ENCODE data around the gene SUPT3H.

SUPT3H gene

GRCh38 chr6:44956396-44956795, 421.3 kb downstream of the SUPT3H start:
- no peak overlapping the region for H3K4me3 ChIP-seq (ENCODE audit: low read length)
- no peaks in the 10 kb centered on the region for H3K36me3 ChIP-seq (ENCODE audit: control insufficient read depth, low read depth, low read length)
- H3K4me1 ChIP-seq (ENCODE audit: control insufficient read depth, low read depth, low read length), result no peaks in the 10 kb centered on the region
- no peaks in the 10 kb centered on the region for H3K27me3 ChIP-seq (ENCODE audit: control insufficient read depth, insufficient read depth, low read length)
- no peak overlapping the region for H3K27ac ChIP-seq (ENCODE audit: low read length)
- no peak overlapping the region for H3K9ac ChIP-seq (ENCODE audit: low read length)
- no peaks in the 10 kb centered on the region for H3K9me3 ChIP-seq (ENCODE audit: control insufficient read depth, low read depth, low read length)

GRCh38 chr6:44955145-44955544, 422.6 kb downstream of the SUPT3H start:
- Histone ChIP-seq H3K9ac (ENCODE audit: low read length) (no peak overlapping the region), H3K27ac (ENCODE audit: low read length) (no peak overlapping the region), H3K36me3 (ENCODE audit: control insufficient read depth, low read depth, low read length) (no peaks in the 10 kb centered on the region), H3K4me3 (ENCODE audit: low read length) (no peak overlapping the region), H3K9me3 (ENCODE audit: control insufficient read depth, low read depth, low read length) (peaks cover under 1% of the 10 kb centered on the region), H3K27me3 (ENCODE audit: control insufficient read depth, insufficient read depth, low read length) (no peaks in the 10 kb centered on the region), H3K4me1 (ENCODE audit: control insufficient read depth, low read depth, low read length) (no peaks in the 10 kb centered on the region)

DNA sequence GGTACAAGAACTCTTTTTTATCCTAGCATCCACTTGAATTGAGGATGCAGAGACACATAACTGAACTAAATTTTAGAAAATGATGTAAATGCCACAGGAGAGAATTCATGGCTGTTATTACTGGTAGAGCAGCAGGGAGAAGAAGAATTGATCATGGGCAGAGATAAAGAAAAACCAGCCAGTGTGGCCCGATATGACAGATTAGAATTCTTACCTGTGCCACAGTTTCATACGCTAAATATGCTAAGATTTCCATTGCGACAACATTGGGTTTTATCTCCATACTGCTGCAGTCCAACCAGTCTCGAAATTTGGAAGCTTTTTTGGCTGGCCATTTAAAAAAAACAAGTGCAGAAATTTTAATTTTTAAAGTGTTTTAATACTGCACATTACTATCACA, 423.5 kb downstream of the SUPT3H start:
- H3K27me3 ChIP-seq (ENCODE audit: control insufficient read depth, insufficient read depth, low read length), result no peaks in the 10 kb centered on the region
- H3K9me3 ChIP-seq (ENCODE audit: control insufficient read depth, low read depth, low read length), result peaks cover 9% of the 10 kb centered on the region
- no peak overlapping the region for H3K27ac ChIP-seq (ENCODE audit: low read length)
- H3K4me3 ChIP-seq (ENCODE audit: low read length), result no peak overlapping the region
- no peaks in the 10 kb centered on the region for H3K4me1 ChIP-seq (ENCODE audit: control insufficient read depth, low read depth, low read length)
- peaks cover 3% of the 10 kb centered on the region for H3K36me3 ChIP-seq (ENCODE audit: control insufficient read depth, low read depth, low read length)
- no peak overlapping the region for H3K9ac ChIP-seq (ENCODE audit: low read length)

DNA sequence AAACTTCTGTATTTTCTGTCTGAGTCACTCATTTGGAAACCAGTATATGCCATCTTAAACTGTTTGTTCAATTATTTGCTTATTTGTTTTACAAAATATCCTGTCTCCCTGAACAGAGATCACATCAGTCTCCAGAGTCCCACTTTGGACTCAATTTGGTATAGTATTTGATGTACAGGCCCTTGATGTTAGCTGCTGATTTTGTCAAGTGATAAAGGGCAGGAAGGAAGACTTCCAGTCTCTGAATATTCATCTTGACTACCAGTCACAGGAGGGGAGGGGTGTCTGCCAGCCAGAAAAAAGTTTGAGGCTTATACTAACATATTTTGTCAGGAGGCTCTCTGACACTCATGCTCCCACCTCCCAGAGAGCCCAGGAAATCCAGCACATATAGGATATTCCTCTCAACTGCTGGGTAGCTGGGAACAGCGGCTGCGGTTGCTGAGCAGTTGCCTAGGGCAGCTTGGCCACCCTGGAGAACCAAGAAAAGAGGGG, 426.4 kb downstream of the SUPT3H start:
- H3K4me3 ChIP-seq (ENCODE audit: low read length), result no peak overlapping the region
- peaks cover 3% of the 10 kb centered on the region for H3K36me3 ChIP-seq (ENCODE audit: control insufficient read depth, low read depth, low read length)
- no peaks in the 10 kb centered on the region for H3K27me3 ChIP-seq (ENCODE audit: control insufficient read depth, insufficient read depth, low read length)
- H3K9me3 ChIP-seq (ENCODE audit: control insufficient read depth, low read depth, low read length), result peaks cover 9% of the 10 kb centered on the region
- no peak overlapping the region for H3K27ac ChIP-seq (ENCODE audit: low read length)
- H3K4me1 ChIP-seq (ENCODE audit: control insufficient read depth, low read depth, low read length), result no peaks in the 10 kb centered on the region
- H3K9ac ChIP-seq (ENCODE audit: low read length), result no peak overlapping the region

- Histone ChIP-seq H3K4me1 (ENCODE audit: control insufficient read depth, low read depth, low read length) (no peaks in the 10 kb centered on the region), H3K9me3 (ENCODE audit: control insufficient read depth, low read depth, low read length) (peaks cover 9% of the 10 kb centered on the region), H3K27me3 (ENCODE audit: control insufficient read depth, insufficient read depth, low read length) (no peaks in the 10 kb centered on the region), H3K27ac (ENCODE audit: low read length) (no peak overlapping the region), H3K9ac (ENCODE audit: low read length) (no peak overlapping the region), H3K4me3 (ENCODE audit: low read length) (no peak overlapping the region), H3K36me3 (ENCODE audit: control insufficient read depth, low read depth, low read length) (peaks cover 3% of the 10 kb centered on the region)
These were observed 428.0 kb downstream of the SUPT3H start for GRCh38 chr6:44949596-44950201.

DNA sequence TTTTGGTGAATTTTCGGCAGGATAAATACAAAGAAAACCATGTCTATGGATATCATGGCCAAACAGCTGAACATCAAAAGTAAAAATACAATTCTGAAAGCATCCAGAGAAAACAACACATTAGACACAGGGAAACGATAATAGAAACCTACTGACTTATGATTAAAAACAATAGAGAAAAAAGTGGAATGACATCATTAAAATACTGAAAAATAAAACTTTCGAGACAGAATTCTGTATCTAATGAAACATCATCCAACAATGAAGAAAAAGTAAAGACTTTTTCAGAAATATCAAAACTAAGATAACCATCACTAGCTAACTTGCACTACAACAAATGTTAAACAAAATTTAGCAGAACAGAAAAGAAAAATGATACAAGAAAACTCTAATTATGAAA, 434.2 kb downstream of the SUPT3H start:
- Histone ChIP-seq H3K4me1 (ENCODE audit: control insufficient read depth, low read depth, low read length) (no peaks in the 10 kb centered on the region), H3K4me3 (ENCODE audit: low read length) (no peak overlapping the region), H3K9ac (ENCODE audit: low read length) (no peak overlapping the region), H3K9me3 (ENCODE audit: control insufficient read depth, low read depth, low read length) (no peaks in the 10 kb centered on the region), H3K27ac (ENCODE audit: low read length) (no peak overlapping the region), H3K27me3 (ENCODE audit: control insufficient read depth, insufficient read depth, low read length) (no peaks in the 10 kb centered on the region), H3K36me3 (ENCODE audit: control insufficient read depth, low read depth, low read length) (no peaks in the 10 kb centered on the region)

DNA sequence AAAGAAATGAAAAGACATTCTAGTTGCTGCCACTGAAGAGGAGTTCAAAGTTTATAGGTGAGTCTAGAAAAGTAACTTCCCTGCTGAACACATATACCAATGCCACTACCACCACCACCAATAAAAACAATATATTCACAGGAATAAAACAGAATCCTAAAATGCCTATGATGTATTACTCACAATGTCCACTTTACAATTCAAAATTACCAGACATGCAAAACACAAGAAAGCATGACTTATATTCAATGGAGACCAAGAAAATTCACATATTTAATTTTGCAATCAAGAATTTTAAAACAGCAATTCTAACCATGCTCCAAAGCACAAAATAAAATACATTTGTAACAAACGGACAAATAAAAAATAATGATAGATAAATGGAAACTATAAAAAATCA, 434.9 kb downstream of the SUPT3H start:
- no peaks in the 10 kb centered on the region for H3K4me1 ChIP-seq (ENCODE audit: control insufficient read depth, low read depth, low read length)

DNA sequence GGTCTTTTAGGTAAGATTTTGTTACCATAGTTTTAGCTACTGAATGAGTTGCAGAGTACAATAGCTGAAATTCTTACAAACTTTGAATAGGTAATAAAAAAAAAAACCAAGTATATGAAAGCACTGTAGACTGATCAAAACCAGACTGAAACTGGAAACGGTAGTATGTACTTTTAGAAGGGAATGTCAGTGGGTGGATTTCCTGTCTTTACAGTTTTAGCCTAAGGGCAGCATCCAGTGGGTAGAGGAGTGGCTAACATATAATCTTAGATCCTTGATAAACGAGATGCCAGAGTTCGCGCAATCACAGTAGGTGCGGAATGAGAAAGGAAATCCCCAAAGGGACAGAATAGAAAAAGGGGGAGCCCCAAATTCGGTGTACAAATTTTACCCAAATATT, 435.5 kb downstream of the SUPT3H start:
- Histone ChIP-seq H3K4me1 (ENCODE audit: control insufficient read depth, low read depth, low read length) (no peaks in the 10 kb centered on the region), H3K9ac (ENCODE audit: low read length) (no peak overlapping the region), H3K27ac (ENCODE audit: low read length) (no peak overlapping the region), H3K4me3 (ENCODE audit: low read length) (no peak overlapping the region), H3K27me3 (ENCODE audit: control insufficient read depth, insufficient read depth, low read length) (no peaks in the 10 kb centered on the region), H3K36me3 (ENCODE audit: control insufficient read depth, low read depth, low read length) (no peaks in the 10 kb centered on the region), H3K9me3 (ENCODE audit: control insufficient read depth, low read depth, low read length) (no peaks in the 10 kb centered on the region)

More for the DNA sequence above, 434.9 kb downstream of the SUPT3H start:
- Histone ChIP-seq H3K9me3 (ENCODE audit: control insufficient read depth, low read depth, low read length) (no peaks in the 10 kb centered on the region), H3K9ac (ENCODE audit: low read length) (no peak overlapping the region), H3K4me3 (ENCODE audit: low read length) (no peak overlapping the region), H3K36me3 (ENCODE audit: control insufficient read depth, low read depth, low read length) (no peaks in the 10 kb centered on the region), H3K27ac (ENCODE audit: low read length) (no peak overlapping the region), H3K27me3 (ENCODE audit: control insufficient read depth, insufficient read depth, low read length) (no peaks in the 10 kb centered on the region)

DNA sequence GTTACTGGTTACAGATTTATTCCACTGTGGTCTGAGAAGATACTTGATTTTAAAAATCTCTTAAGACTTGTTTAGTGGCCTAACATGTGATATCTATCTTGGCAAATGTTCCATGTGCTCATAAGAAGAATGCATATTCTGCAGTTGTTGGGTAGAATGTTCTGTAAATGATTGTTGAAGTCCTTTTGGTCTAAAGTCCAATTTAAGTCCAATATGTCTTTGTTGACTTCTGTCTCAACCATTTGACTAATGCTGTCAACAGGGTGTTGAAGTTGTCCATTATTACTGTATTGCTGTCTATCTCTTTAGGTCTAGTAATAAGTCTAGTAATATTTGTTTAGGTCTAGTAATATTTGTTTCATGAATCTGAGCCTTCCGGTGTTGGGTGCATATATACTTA, 437.4 kb downstream of the SUPT3H start:
- H3K27ac ChIP-seq (ENCODE audit: low read length), result no peak overlapping the region
- no peak overlapping the region for H3K4me3 ChIP-seq (ENCODE audit: low read length)
- H3K4me1 ChIP-seq (ENCODE audit: control insufficient read depth, low read depth, low read length), result no peaks in the 10 kb centered on the region
- no peaks in the 10 kb centered on the region for H3K9me3 ChIP-seq (ENCODE audit: control insufficient read depth, low read depth, low read length)
- no peaks in the 10 kb centered on the region for H3K27me3 ChIP-seq (ENCODE audit: control insufficient read depth, insufficient read depth, low read length)
- H3K9ac ChIP-seq (ENCODE audit: low read length), result no peak overlapping the region
- H3K36me3 ChIP-seq (ENCODE audit: control insufficient read depth, low read depth, low read length), result no peaks in the 10 kb centered on the region

DNA sequence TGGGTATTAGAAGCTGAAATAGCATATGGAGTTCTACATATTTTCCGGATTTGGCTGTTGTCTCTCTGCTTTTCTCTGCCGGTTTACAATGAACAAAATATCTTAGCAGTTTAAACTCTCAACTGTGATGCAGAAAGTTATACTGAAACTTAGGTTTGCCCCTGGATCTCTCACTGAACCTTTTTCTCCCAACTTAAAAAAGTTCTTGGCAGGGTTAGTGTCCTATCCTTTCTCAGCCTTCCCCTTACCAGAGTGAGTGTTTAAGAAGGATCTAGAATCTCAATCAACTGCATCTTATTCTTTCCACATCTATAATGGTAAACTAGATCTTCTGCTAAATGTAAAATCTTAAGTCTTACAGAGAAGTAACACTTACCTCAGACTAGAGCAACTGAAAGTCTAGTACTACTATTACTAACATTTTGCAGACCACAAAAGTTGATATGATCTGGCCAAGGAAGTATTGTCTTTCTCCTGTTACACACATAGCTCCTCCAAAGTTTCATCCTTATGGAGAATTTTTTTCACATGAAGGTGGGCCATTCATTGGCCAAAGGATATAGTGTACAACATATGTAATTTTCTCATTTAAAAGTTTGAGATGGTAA, 441.9 kb downstream of the SUPT3H start:
- H3K27ac ChIP-seq (ENCODE audit: low read length), result no peak overlapping the region
- H3K36me3 ChIP-seq (ENCODE audit: control insufficient read depth, low read depth, low read length), result no peaks in the 10 kb centered on the region
- H3K9me3 ChIP-seq (ENCODE audit: control insufficient read depth, low read depth, low read length), result no peaks in the 10 kb centered on the region
- no peak overlapping the region for H3K4me3 ChIP-seq (ENCODE audit: low read length)
- no peaks in the 10 kb centered on the region for H3K4me1 ChIP-seq (ENCODE audit: control insufficient read depth, low read depth, low read length)
- no peak overlapping the region for H3K9ac ChIP-seq (ENCODE audit: low read length)
- H3K27me3 ChIP-seq (ENCODE audit: control insufficient read depth, insufficient read depth, low read length), result no peaks in the 10 kb centered on the region

DNA sequence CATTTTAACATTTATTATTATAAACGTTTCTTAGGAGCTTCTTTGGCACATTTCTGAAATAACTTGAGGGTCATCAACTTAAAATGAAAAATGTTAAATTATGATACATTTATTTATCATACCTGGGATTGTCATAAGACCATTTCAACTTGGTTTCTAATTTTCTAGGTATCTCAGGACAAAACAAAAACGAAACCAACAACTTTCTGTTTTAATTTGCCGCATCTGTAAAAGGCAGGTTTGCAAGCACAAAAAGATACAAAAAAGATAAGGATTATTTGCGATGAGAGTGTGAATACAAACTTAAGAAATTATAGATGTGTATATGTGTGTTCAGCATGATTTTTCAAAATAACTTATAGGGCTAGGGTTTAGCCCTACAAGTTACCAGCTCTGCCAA, 444.6 kb downstream of the SUPT3H start:
- Histone ChIP-seq H3K4me1 (ENCODE audit: control insufficient read depth, low read depth, low read length) (no peaks in the 10 kb centered on the region), H3K9me3 (ENCODE audit: control insufficient read depth, low read depth, low read length) (no peaks in the 10 kb centered on the region), H3K9ac (ENCODE audit: low read length) (no peak overlapping the region), H3K36me3 (ENCODE audit: control insufficient read depth, low read depth, low read length) (no peaks in the 10 kb centered on the region), H3K27ac (ENCODE audit: low read length) (no peak overlapping the region), H3K27me3 (ENCODE audit: control insufficient read depth, insufficient read depth, low read length) (no peaks in the 10 kb centered on the region), H3K4me3 (ENCODE audit: low read length) (no peak overlapping the region)

DNA sequence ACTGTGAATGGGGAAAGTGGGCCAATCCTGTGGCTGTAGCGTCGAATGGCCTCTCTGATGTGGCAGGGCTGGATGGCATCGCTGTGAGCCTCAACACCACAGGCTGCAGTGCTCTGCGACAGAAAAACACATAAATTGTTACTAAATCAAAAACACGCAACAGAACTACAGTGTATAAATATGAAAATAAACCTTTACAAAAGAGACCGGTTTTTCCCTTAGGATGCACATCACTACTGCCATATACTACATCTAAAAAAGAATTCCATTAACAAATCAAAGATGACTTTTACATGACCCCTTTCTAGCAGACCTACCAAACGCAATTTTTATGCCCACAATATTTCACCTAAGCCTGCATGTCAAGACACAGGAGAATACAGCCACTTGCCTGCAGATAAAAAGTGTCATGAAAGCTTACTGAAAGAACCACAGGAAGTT, 445.1 kb downstream of the SUPT3H start:
- Histone ChIP-seq H3K4me1 (ENCODE audit: control insufficient read depth, low read depth, low read length) (no peaks in the 10 kb centered on the region), H3K36me3 (ENCODE audit: control insufficient read depth, low read depth, low read length) (no peaks in the 10 kb centered on the region), H3K27me3 (ENCODE audit: control insufficient read depth, insufficient read depth, low read length) (no peaks in the 10 kb centered on the region), H3K9ac (ENCODE audit: low read length) (no peak overlapping the region), H3K27ac (ENCODE audit: low read length) (no peak overlapping the region), H3K9me3 (ENCODE audit: control insufficient read depth, low read depth, low read length) (no peaks in the 10 kb centered on the region), H3K4me3 (ENCODE audit: low read length) (no peak overlapping the region)

Data from iPS-18a (cell line).